ENCODE data around the gene NKRF. TPM values are rescaled to one million over a fixed set of nuclear protein-coding genes. Genes with fewer than 3 reads are reported as not detected.

NKRF gene
- total and polyA plus RNA-seq, 2 of the 8 experiments (the other 6 are each of a cell fraction or from before 2014, with no cell fraction given): 3.8 to 11.4 TPM

- no peak for DNase-seq (ENCODE audit: low read depth in 1 of 2, low spot score in 2 of 2)
- Histone ChIP-seq H2BK5ac (ENCODE audit: low read depth, low read length) (no peak overlapping the region), H3K23me2 (ENCODE audit: low read depth, low read length) (no peaks in the 10 kb centered on the region), H4K91ac (replicated peaks; ENCODE audit: insufficient read length, low read length) (no peak overlapping the region), H3K79me1 (ENCODE audit: low read depth, low read length) (no peaks in the 10 kb centered on the region), H3K4me3 (ENCODE audit: extremely low read depth in 1 of 4, insufficient read depth in 2 of 4, low read depth in 3 of 4, low read length in 4 of 4) (peak overlapping the region in 1 of 4 experiments; percentile 29; a peak in 1 of 8 replicates), H3K4ac (replicated peaks; ENCODE audit: insufficient read length, low read depth, low read length) (no peak overlapping the region), H3K9ac (replicated peaks in 1 of 4; ENCODE audit: extremely low read depth in 1 of 4, low read depth in 3 of 4, low read length in 3 of 4) (no peak overlapping the region), H4K20me1 (replicated peaks in 1 of 2; ENCODE audit: control insufficient read depth in 1 of 2, insufficient read depth in 2 of 2, low read length in 2 of 2) (no peaks in the 10 kb centered on the region), H3K56ac (replicated peaks; ENCODE audit: insufficient read length, low read depth, low read length) (no peak overlapping the region), H4K8ac (ENCODE audit: extremely low read depth, insufficient read depth, low read length) (no peak overlapping the region), H4K5ac (ENCODE audit: insufficient read length, low read depth, low read length) (no peak overlapping the region), H3K4me2 (ENCODE audit: insufficient read depth in 1 of 2, low read depth in 2 of 2, low read length in 2 of 2) (peak overlapping the region; percentile 36 to 56; a peak in 3 of 4 replicates), H3K27me3 (replicated peaks in 1 of 4; ENCODE audit: control insufficient read depth in 3 of 4, extremely low read depth in 1 of 4, insufficient read depth in 3 of 4, low read length in 3 of 4) (no peaks in the 10 kb centered on the region), H3K9me3 (ENCODE audit: insufficient read depth in 2 of 2, low read depth in 1 of 2, low read length in 1 of 2) (no peaks in the 10 kb centered on the region), H3K23ac (ENCODE audit: insufficient read length) (no peak overlapping the region), H2BK20ac (ENCODE audit: low read length) (no peak overlapping the region), H3K79me2 (ENCODE audit: control insufficient read depth in 1 of 2, insufficient read depth in 2 of 2, low read length in 2 of 2) (no peaks in the 10 kb centered on the region), H3K27ac (ENCODE audit: low read depth, low read length) (no peak overlapping the region), H3K14ac (ENCODE audit: insufficient read length) (no peak overlapping the region), H3K4me1 (replicated peaks in 1 of 4; ENCODE audit: control insufficient read depth in 3 of 4, insufficient read depth in 4 of 4, low read length in 3 of 4) (peaks cover 0 to 5% (median 3%) of the 10 kb centered on the region in 4 experiments; a peak in 3 of 7 replicates), H2BK12ac (ENCODE audit: low read depth, low read length) (no peak overlapping the region), H2AK5ac (ENCODE audit: low read depth, low read length) (no peak overlapping the region), H2AFZ (ENCODE audit: low read length) (no peak overlapping the region), H2BK120ac (replicated peaks; ENCODE audit: low read depth, low read length) (no peak overlapping the region), H2BK15ac (ENCODE audit: low read length) (no peak overlapping the region), H3K36me3 (ENCODE audit: control insufficient read depth in 2 of 4, insufficient read depth in 4 of 4, low read length in 3 of 4) (no peaks in the 10 kb centered on the region), H3K18ac (ENCODE audit: extremely low read depth, low read length) (no peak overlapping the region)
- FAIRE-seq: no peak
- CTCF ChIA-PET (ENCODE audit: partially characterized antibody): interaction anchor here (1.0 to 1.6 kb wide), 5 partner anchors 13 to 118 kb away, joined by 3 to 4 read pairs (median 3); no protein-coding TSS in a partner anchor
- POLR2A ChIA-PET (ENCODE audit: partially characterized antibody): interaction anchor here (0.6 to 2.0 kb wide), 4 partner anchors 12 to 43 kb away, joined by 3 to 7 read pairs (median 4); partner anchors contain the start of genes NKRF and UBE2A
- WGBS, 2 experiments (ENCODE audit: extremely low coverage in 1 of 2, insufficient coverage in 1 of 2, insufficient read length in 1 of 2, insufficient replicate concordance in 2 of 2, low coverage in 1 of 2, low lambda C conversion rate in 2 of 2, missing lambda C conversion rate in 1 of 2): 40% methylated on average over 15 of the region's 15 CpGs; no CpG with 5 or more reads in 1 of the 2 experiments
- TF ChIP-seq CREB1 (IDR thresholded peaks at IDR 0.05): no peak
- no peak for TF ChIP-seq CHD1 (IDR thresholded peaks at IDR 0.05; ENCODE audit: low read depth, low read length)
- TF ChIP-seq RFX5 (IDR thresholded peaks at IDR 0.05; ENCODE audit: borderline replicate concordance, low read depth, low read length): no peak
- TF ChIP-seq EZH2 (IDR thresholded peaks at IDR 0.05; ENCODE audit: low read depth, low read length, severe bottlenecking): no peak
- TF ChIP-seq GTF2F1 (IDR thresholded peaks at IDR 0.05; ENCODE audit: borderline replicate concordance, low read depth, low read length): no peak
These were observed 11.4 kb upstream of the NKRF start for GRCh38 chrX:119617517-119618164.

All from H1 (cell line).